ENCODE measurements around the gene FYTTD1.

DNA sequence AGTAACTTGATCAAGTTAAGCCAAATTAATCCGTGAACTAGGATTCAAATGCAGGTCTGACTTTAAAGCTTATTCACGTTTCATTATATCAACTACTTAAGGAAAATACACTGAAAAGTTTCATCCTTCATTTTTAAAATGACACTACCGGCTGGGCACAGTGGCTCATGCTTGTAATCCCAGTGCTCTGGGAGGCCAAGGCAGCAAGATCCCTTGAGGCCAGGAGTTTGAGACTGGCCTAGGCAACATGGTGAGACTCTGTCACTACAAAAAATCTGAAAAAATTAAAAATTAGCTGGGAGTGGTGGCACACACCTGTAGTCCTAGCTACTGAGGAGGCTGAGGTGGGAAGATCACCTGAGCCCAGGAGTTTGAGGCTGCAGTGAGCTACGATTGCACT lies 16.6 kb upstream of the FYTTD1 start:
- TF ChIP-seq, protein P1, sequence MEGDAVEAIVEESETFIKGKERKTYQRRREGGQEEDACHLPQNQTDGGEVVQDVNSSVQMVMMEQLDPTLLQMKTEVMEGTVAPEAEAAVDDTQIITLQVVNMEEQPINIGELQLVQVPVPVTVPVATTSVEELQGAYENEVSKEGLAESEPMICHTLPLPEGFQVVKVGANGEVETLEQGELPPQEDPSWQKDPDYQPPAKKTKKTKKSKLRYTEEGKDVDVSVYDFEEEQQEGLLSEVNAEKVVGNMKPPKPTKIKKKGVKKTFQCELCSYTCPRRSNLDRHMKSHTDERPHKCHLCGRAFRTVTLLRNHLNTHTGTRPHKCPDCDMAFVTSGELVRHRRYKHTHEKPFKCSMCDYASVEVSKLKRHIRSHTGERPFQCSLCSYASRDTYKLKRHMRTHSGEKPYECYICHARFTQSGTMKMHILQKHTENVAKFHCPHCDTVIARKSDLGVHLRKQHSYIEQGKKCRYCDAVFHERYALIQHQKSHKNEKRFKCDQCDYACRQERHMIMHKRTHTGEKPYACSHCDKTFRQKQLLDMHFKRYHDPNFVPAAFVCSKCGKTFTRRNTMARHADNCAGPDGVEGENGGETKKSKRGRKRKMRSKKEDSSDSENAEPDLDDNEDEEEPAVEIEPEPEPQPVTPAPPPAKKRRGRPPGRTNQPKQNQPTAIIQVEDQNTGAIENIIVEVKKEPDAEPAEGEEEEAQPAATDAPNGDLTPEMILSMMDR (IDR thresholded peaks at IDR 0.05; ENCODE audit: insufficient read depth, low read depth, low read length) = no peak
- TF ChIP-seq EZH2 (IDR thresholded peaks at IDR 0.05; ENCODE audit: insufficient read depth, low read length) = no peak
